ENCODE measurements around the gene FEM1B.

Gene FEM1B

DNA sequence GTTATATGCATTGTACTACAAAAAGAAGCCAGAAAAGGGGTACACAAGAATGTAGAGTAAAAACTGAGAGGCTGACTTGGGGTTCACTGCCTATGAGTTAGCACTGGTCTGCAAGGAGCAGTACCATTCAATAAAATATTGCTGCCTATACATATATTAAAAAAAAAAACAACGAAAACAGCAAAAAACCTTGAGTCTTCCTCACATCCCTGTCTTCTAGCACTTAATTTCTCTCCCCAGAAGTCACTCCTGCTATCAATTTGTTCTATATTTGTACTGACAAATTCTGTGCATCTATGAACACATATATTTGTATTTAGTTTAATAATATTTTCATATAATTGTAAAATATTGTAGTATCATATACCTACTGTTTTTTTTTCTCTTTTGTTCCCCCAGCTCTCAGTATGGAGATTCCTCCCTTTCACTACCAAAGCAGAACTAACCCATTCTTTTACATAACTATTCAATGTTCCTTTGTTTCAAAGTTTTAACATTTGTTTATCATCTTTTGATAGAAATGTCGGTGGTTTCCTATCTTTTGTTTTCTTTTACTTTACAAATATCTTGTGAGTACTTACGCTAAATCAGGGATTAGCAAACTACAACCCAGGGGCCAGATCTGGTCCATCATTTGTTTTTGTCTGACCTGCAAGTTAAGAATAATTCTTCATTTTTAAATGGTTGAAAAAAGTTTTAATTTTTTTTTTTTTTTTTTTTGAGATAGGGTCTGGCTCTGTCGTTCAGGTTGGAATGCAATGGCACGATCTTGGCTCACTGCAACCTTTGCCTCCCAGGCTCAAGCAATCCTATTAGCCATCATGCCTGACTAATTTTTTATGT lies 14.8 kb upstream of the FEM1B start:
- no peak overlapping the region for H3K27ac ChIP-seq
- TF ChIP-seq, protein P1, sequence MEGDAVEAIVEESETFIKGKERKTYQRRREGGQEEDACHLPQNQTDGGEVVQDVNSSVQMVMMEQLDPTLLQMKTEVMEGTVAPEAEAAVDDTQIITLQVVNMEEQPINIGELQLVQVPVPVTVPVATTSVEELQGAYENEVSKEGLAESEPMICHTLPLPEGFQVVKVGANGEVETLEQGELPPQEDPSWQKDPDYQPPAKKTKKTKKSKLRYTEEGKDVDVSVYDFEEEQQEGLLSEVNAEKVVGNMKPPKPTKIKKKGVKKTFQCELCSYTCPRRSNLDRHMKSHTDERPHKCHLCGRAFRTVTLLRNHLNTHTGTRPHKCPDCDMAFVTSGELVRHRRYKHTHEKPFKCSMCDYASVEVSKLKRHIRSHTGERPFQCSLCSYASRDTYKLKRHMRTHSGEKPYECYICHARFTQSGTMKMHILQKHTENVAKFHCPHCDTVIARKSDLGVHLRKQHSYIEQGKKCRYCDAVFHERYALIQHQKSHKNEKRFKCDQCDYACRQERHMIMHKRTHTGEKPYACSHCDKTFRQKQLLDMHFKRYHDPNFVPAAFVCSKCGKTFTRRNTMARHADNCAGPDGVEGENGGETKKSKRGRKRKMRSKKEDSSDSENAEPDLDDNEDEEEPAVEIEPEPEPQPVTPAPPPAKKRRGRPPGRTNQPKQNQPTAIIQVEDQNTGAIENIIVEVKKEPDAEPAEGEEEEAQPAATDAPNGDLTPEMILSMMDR (conservative IDR thresholded peaks at IDR 0.05) = no peak

- TF ChIP-seq, protein P1 (conservative IDR thresholded peaks at IDR 0.05) = no peak
- H3K27ac ChIP-seq = no peak overlapping the region
Observed at GRCh38 chr15:68264282-68264681, 13.3 kb upstream of the FEM1B start.

GRCh38 chr15:68265081-68265480 lies 12.5 kb upstream of the FEM1B start:
- TF ChIP-seq, protein P1 (conservative IDR thresholded peaks at IDR 0.05) = no peak
- H3K27ac ChIP-seq = no peak overlapping the region

GRCh38 chr15:68265674-68266073 lies 11.9 kb upstream of the FEM1B start:
- TF ChIP-seq, protein P1 (conservative IDR thresholded peaks at IDR 0.05) = no peak
- no peak overlapping the region for H3K27ac ChIP-seq

DNA sequence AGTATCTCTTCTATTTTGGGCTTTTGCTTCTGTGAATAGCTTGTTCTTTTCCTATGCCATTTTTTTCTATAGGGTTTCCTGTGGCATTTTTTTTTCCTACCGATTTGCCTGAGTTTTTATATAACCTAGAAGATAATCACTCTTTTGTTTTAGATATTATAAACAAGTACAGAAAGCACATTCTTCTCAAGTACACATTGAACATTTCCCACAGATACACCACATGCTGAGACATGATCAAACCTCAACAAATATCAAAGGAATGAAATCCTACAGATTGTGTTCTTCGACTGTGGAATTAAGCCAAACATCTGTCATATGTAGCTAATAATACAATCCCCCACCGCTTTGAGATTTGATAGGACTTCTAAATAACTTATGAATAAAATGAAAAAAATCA lies 9.1 kb upstream of the FEM1B start:
- TF ChIP-seq, protein P1 (conservative IDR thresholded peaks at IDR 0.05) = no peak
- H3K27ac ChIP-seq = no peak overlapping the region

- TF ChIP-seq, protein P1 (conservative IDR thresholded peaks at IDR 0.05) = no peak
- H3K27ac ChIP-seq = no peak overlapping the region
Observed at GRCh38 chr15:68271854-68272471, 5.6 kb upstream of the FEM1B start.

DNA sequence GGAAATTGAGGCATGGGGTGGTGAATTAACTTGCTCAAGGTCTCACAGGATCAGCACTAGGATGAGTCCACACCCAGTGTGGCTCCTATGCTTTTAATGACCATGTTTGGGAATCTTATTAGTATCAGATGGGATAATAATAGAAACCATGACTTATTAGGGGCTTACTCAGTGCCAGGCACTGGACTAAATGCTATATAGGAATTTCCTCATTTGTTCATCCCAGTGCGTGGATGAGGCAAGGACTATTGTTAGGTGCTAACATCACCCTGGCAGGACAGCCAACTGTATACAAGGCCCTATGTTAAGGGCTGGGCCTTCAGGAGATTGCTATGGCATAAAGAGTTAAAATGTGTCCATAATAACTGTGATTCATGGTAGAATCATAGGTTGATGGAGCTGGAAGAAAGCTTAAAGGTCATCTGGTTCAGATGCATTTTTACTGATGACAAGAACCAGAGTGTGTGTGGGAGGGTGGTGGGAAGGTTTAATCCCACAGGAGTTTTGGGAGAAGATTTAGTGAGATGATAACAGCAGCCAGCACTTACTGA lies 4.7 kb upstream of the FEM1B start:
- no peak overlapping the region for H3K27ac ChIP-seq

More for the DNA sequence above, 4.7 kb upstream of the FEM1B start:
- TF ChIP-seq, protein P1 (conservative IDR thresholded peaks at IDR 0.05) = no peak
